Rectal smooth muscle tissue (tissue), 1 donor: Measurements from ENCODE around the gene LY9.
"Not testable (repeated sequence)": the region's sequence is repeated elsewhere in the genome, so short reads cannot be mapped to it uniquely, and the experiment has no call there.

Experiments used
- H3K27ac ChIP-seq: one replicate; pipeline ENCODE4 v1.7.0; 2013; ENCODE audit warnings: low read depth, low read length, inconsistent platforms
- H3K27me3 ChIP-seq: one replicate; pipeline ENCODE4 v1.7.0; 2013; ENCODE audit warnings: low read length; ENCODE audit not compliant: control insufficient read depth, insufficient read depth
- H3K36me3 ChIP-seq: one replicate; pipeline ENCODE4 v1.7.0; 2013; ENCODE audit warnings: low read length; ENCODE audit not compliant: control insufficient read depth, insufficient read depth
- H3K4me1 ChIP-seq: one replicate; pipeline ENCODE4 v1.7.0; 2013; ENCODE audit warnings: low read length; ENCODE audit not compliant: control insufficient read depth, insufficient read depth
- H3K4me3 ChIP-seq: one replicate; pipeline ENCODE4 v1.7.0; 2013; ENCODE audit warnings: low read length
- H3K9ac ChIP-seq: one replicate; pipeline ENCODE4 v1.7.0; 2013; ENCODE audit warnings: low read length

Gene LY9

GRCh38 chr1:160866695-160867260 lies 70.8 kb downstream of the LY9 start:
- no peaks in the 10 kb centered on the region for H3K4me1 ChIP-seq
- no peak overlapping the region for H3K4me3 ChIP-seq
- H3K9ac ChIP-seq = no peak overlapping the region
- H3K27ac ChIP-seq = no peak overlapping the region
- H3K36me3 ChIP-seq = no peaks in the 10 kb centered on the region
- no peaks in the 10 kb centered on the region for H3K27me3 ChIP-seq

- not testable (repeated sequence) for H3K4me3 ChIP-seq, H3K4me1 ChIP-seq, H3K27ac ChIP-seq, H3K36me3 ChIP-seq, H3K27me3 ChIP-seq, H3K9ac ChIP-seq
Observed at GRCh38 chr1:160867651-160868050, 71.7 kb downstream of the LY9 start.

- Histone ChIP-seq H3K9ac (no peak overlapping the region), H3K36me3 (no peaks in the 10 kb centered on the region), H3K27me3 (no peaks in the 10 kb centered on the region), H3K4me3 (no peak overlapping the region), H3K4me1 (no peaks in the 10 kb centered on the region), H3K27ac (no peak overlapping the region)
Observed at GRCh38 chr1:160868141-160868540, 72.2 kb downstream of the LY9 start.

GRCh38 chr1:160874935-160875334 lies 79.0 kb downstream of the LY9 start:
- no peaks in the 10 kb centered on the region for H3K4me1 ChIP-seq
- H3K9ac ChIP-seq = no peak overlapping the region
- no peaks in the 10 kb centered on the region for H3K36me3 ChIP-seq
- no peak overlapping the region for H3K4me3 ChIP-seq
- H3K27ac ChIP-seq = no peak overlapping the region
- H3K27me3 ChIP-seq = no peaks in the 10 kb centered on the region

DNA sequence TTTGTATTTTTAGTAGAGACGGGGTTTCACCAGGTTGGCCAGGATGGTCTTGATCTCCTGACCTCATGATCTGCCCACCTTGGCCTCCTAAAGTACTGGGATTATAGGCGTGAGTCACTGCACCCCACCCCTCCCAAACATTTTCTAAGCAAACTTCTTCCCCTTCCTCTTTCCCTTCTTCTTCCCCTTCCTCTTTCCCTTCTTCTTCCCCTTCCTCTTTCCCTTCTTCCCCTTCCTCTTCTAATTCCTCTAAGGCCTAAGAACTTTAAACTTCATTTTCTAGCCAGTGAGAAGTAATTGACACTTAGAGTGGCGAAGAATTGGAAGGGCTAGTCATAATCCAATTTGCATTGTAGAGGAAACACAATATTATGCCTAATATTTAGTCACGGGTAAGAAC lies 79.6 kb downstream of the LY9 start:
- not testable (repeated sequence) for H3K36me3 ChIP-seq, H3K27ac ChIP-seq, H3K27me3 ChIP-seq, H3K4me3 ChIP-seq, H3K9ac ChIP-seq, H3K4me1 ChIP-seq

DNA sequence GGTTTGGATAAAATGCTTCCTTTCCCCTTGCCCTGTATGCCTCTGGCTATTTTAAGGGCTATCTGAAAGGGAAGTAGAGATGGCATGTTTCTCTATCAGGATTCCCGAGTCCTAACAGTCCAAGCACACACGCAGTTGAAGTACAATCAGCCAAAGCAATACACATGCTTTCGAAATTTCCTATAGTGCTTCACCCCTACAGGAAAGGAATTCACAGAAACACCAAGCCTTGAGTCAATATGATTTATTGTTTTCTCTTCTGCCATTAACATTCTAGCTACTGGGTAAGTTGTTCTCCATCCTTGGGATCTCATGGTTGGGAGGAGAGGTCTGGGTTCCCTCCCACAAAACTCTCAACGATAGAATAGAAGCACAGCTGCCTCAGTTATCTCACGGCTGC lies 80.3 kb downstream of the LY9 start:
- H3K36me3 ChIP-seq = no peaks in the 10 kb centered on the region
- no peak overlapping the region for H3K9ac ChIP-seq
- no peak overlapping the region for H3K27ac ChIP-seq
- no peak overlapping the region for H3K4me3 ChIP-seq
- H3K27me3 ChIP-seq = no peaks in the 10 kb centered on the region
- H3K4me1 ChIP-seq = no peaks in the 10 kb centered on the region

DNA sequence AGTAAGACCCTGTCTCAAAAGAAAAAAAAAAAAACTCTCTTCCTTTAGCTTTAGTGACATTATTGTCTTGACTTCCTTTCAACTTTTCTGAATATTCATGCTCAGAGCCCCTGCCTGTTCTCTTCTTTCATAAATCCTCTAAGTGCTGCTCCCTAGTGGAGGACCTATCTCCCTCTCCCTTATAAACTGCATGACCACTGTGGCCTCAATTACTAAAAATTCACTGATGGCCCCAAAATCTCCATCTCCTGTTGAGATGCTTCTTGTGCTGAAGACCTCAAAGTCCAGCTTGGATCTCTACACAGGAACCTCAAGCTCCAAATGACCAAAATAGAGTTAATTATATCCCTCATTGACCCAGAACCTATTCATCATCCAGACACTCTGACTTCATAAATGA lies 81.2 kb downstream of the LY9 start:
- H3K27ac ChIP-seq = no peak overlapping the region
- no peaks in the 10 kb centered on the region for H3K27me3 ChIP-seq
- H3K4me3 ChIP-seq = no peak overlapping the region
- no peak overlapping the region for H3K9ac ChIP-seq
- H3K36me3 ChIP-seq = no peaks in the 10 kb centered on the region
- no peaks in the 10 kb centered on the region for H3K4me1 ChIP-seq
